GM13976 (cell line): ENCODE data around the gene FOXC1.
A peak's percentile ranks its signal among the peaks of the same experiment; 100 is the strongest.

Experiments
- DNase-seq: peaks from one replicate; pipeline ENCODE4 v3.0.0; 2012; ENCODE audit warnings: low spot score
- in situ Hi-C: fragments of 300-500 bp; cut with MboI; formaldehyde crosslinking; loops from one replicate; pipeline ENCODE4 v1.12.0; 2022; ENCODE audit warnings: low sequenced_read_pairs, mixed read lengths, inconsistent platforms; ENCODE audit not compliant: unreplicated experiment
- TF ChIP-seq, protein P1 (sequence below): IDR thresholded peaks from 2 replicates; pipeline ENCODE4 v1.5.1; 2012; ENCODE audit warnings: borderline replicate concordance, mild to moderate bottlenecking; ENCODE audit not compliant: insufficient read depth; ENCODE audit errors: extremely low read depth, missing control alignments, control extremely low read depth

Gene FOXC1

GRCh38 chr6:1609648-1610496, at the start of gene FOXC1:
Gene FOXC1 (plus strand): TSS chr6:1609915. CDS start chr6:1610446, 531 bp downstream.
- TF ChIP-seq, protein P1, sequence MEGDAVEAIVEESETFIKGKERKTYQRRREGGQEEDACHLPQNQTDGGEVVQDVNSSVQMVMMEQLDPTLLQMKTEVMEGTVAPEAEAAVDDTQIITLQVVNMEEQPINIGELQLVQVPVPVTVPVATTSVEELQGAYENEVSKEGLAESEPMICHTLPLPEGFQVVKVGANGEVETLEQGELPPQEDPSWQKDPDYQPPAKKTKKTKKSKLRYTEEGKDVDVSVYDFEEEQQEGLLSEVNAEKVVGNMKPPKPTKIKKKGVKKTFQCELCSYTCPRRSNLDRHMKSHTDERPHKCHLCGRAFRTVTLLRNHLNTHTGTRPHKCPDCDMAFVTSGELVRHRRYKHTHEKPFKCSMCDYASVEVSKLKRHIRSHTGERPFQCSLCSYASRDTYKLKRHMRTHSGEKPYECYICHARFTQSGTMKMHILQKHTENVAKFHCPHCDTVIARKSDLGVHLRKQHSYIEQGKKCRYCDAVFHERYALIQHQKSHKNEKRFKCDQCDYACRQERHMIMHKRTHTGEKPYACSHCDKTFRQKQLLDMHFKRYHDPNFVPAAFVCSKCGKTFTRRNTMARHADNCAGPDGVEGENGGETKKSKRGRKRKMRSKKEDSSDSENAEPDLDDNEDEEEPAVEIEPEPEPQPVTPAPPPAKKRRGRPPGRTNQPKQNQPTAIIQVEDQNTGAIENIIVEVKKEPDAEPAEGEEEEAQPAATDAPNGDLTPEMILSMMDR, result no peak
- DNase-seq, result peak; percentile 91
- in situ Hi-C loops, result loop anchor here (25.0 kb wide), 1 partner anchor 577 kb away; no protein-coding TSS in a partner anchor

- TF ChIP-seq, protein P1, result no peak
- no peak for DNase-seq
- in situ Hi-C loops, result no loop called here
Observed at GRCh38 chr6:1560281-1561058, 49.2 kb upstream of the FOXC1 start.

DNA sequence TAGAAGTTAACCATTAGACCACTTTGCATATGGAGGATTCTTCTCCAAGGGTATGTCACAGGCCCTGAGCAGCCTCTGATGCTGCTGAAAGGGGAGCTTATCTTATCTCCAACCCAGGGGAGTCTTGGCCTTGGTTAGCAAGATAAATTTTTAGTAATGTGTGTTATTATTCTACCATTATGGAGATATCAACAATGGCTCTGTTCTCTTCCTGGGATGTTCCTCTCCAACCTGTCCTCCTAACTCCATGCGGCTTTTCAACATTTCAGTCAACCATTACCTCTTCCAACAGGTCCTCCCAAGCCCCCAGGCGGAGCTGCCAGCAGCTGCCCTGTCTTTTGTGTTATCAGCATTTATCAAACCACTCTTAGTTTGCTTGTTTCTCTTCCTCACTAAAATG, 48.4 kb upstream of the FOXC1 start:
- in situ Hi-C loops, result no loop called here
- TF ChIP-seq, protein P1, result no peak
- DNase-seq, result no peak

DNA sequence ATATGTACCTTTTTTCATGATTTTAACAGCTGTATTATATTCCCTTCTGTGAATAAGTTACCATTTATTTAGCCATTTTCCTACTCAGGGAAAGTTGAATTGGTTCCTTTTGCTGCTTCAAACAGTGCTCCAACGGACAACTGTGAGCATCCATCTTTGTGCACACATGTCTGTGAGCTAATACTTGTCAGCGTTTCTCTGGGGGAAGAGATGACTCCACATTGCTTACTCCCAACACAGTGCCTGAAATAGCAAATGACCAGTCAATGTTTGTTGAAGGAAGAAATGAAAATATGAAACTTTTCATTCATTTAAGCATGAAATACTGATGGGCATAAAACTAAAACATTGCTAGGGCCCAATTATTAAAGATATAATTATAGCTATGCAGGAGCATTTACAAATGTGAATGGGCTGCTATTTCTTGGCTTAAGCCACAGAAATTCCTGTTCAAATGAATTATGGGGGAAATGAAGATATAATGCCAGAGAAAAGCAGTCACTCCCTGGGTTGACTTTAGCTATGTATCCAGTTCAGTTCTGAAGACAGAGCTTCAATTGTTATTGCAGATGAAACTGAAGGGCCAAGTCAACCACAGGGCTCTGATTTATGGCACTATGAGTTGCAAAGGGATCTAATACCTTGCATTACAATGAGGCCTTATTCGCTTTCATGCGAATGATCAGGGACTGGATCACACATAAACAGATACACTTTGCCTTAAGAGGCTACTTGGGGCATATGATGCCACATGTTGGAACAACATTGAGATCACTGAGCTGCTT, 47.4 kb upstream of the FOXC1 start:
- DNase-seq, result no peak
- TF ChIP-seq, protein P1, result no peak
- in situ Hi-C loops, result no loop called here

DNA sequence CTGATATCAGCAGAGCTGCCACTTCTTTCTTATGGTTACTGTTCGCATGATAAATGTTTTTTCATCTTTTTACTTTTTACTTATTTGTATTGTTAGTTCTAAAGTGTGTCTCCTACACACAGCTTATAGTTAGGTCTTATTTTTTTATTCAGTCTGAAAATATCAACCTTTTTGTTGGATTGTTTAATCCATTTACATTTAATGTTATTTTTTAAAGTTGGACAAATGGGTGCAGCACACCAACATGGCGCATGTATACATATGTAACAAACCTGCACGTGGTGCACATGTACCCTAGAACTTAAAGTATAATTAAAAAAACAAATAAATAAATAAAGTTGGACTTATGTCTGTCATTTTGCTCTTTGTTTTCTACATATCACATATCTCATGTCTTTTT, 40.3 kb upstream of the FOXC1 start:
- TF ChIP-seq, protein P1, result no peak
- in situ Hi-C loops, result no loop called here
- no peak for DNase-seq

- no peak for DNase-seq
- in situ Hi-C loops, result no loop called here
- TF ChIP-seq, protein P1, result no peak
Observed at GRCh38 chr6:1570848-1571247, 38.9 kb upstream of the FOXC1 start.
